HFF-Myc (cell line): ENCODE data around the gene SLAMF7.

Source experiments
- DNase-seq: peaks from one replicate; pipeline ENCODE4 v3.0.0-alpha.2; 2011; ENCODE audit warnings: low read depth; ENCODE audit errors: extremely low read depth
- H3K4me3 ChIP-seq: replicated peaks from 2 replicates; pipeline ENCODE4 v1.5.1; 2011; ENCODE audit warnings: low read depth, mild to moderate bottlenecking, control low read depth, low read length
- CTCF ChIP-seq: IDR thresholded peaks from 2 replicates; pipeline ENCODE4 v1.5.1; 2012; ENCODE audit warnings: mild to moderate bottlenecking, low read depth, low read length, control low read depth; ENCODE audit errors: missing control alignments

The SLAMF7 gene

GRCh38 chr1:160740133-160740688 is 1.2 kb downstream of the SLAMF7 start:
- TF ChIP-seq CTCF = no peak
- no peak for DNase-seq
- H3K4me3 ChIP-seq = no peak overlapping the region

- H3K4me3 ChIP-seq = no peak overlapping the region
- DNase-seq = no peak
Observed at GRCh38 chr1:160741092-160741501, 2.0 kb downstream of the SLAMF7 start.

GRCh38 chr1:160741612-160742348 is 2.7 kb downstream of the SLAMF7 start:
- DNase-seq = no peak
- TF ChIP-seq CTCF = no peak
- H3K4me3 ChIP-seq = no peak overlapping the region

More at GRCh38 chr1:160741092-160741501, 2.0 kb downstream of the SLAMF7 start:
- no peak for TF ChIP-seq CTCF

GRCh38 chr1:160742428-160743127 is 3.5 kb downstream of the SLAMF7 start:
- H3K4me3 ChIP-seq = no peak overlapping the region
- no peak for DNase-seq
- no peak for TF ChIP-seq CTCF

- TF ChIP-seq CTCF = no peak
- no peak overlapping the region for H3K4me3 ChIP-seq
- DNase-seq = no peak
Observed at GRCh38 chr1:160743266-160743665, 4.2 kb downstream of the SLAMF7 start.

- no peak for TF ChIP-seq CTCF
- H3K4me3 ChIP-seq = no peak overlapping the region
- no peak for DNase-seq
Observed at GRCh38 chr1:160744199-160744851, 5.3 kb downstream of the SLAMF7 start.
